ENCODE measurements around the gene LRRC8B. TPM values are rescaled to one million over a fixed set of nuclear protein-coding genes. Genes with fewer than 3 reads are reported as not detected.

The LRRC8B gene
- polyA plus RNA-seq, 1 of the 3 experiments (the other 2 are of a cell fraction) = 3.7 TPM

DNA sequence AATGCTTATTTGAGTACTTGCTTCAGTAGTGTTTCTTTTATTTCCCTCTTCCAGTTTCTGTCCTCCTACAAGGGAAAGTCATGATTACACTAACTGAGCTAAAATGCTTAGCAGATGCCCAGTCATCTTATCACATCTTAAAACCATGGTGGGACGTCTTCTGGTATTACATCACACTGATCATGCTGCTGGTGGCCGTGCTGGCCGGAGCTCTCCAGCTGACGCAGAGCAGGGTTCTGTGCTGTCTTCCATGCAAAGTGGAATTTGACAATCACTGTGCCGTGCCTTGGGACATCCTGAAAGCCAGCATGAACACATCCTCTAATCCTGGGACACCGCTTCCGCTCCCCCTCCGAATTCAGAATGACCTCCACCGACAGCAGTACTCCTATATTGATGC, 57.9 kb downstream of the LRRC8B start:
- H3K4me1 ChIP-seq (ENCODE audit: control insufficient read depth in 1 of 2, insufficient read depth in 2 of 2, low read depth in 1 of 2, low read length in 1 of 2) = peaks cover 0 to 3% of the 10 kb centered on the region in 2 experiments; a peak in 3 of 4 replicates
- WGBS (ENCODE audit: low lambda C conversion rate) = 98% methylated on average over 8 of the region's 9 CpGs
- H3K9ac ChIP-seq = no peak overlapping the region
- no peaks in the 10 kb centered on the region for H3F3A ChIP-seq (replicated peaks; ENCODE audit: insufficient read depth)
- H3K4me2 ChIP-seq = no peak overlapping the region
- H3K27ac ChIP-seq (ENCODE audit: low read depth in 2 of 2, low read length in 1 of 2) = no peak overlapping the region
- peaks cover 0 to 39% of the 10 kb centered on the region in 2 experiments for H3K36me3 ChIP-seq (replicated peaks in 1 of 2; ENCODE audit: control insufficient read depth in 1 of 2, insufficient read depth in 2 of 2, low read length in 1 of 2)
- no peak overlapping the region for H2AFZ ChIP-seq (ENCODE audit: low read depth)
- TF ChIP-seq FOXM1 (IDR thresholded peaks at IDR 0.05; ENCODE audit: low read depth) (no peak), NRF1 (IDR thresholded peaks at IDR 0.05; ENCODE audit: low read depth, low read length) (no peak), RAD21 (IDR thresholded peaks at IDR 0.05; ENCODE audit: low read length) (no peak), EP300 (IDR thresholded peaks at IDR 0.05; ENCODE audit: borderline replicate concordance in 1 of 2, low read depth in 1 of 2, low read length in 1 of 2) (no peak), MEF2A (IDR thresholded peaks at IDR 0.05; ENCODE audit: borderline replicate concordance, low read depth) (no peak), RFX5 (IDR thresholded peaks at IDR 0.05; ENCODE audit: low read length) (no peak), USF1 (IDR thresholded peaks at IDR 0.05; ENCODE audit: borderline replicate concordance, low read depth) (no peak), FOSL2 (IDR thresholded peaks at IDR 0.05; ENCODE audit: borderline replicate concordance, low read depth) (no peak), REST (IDR thresholded peaks at IDR 0.05; ENCODE audit: low read depth, low read length) (no peak), CHD2 (IDR thresholded peaks at IDR 0.05; ENCODE audit: low read length, partially characterized antibody) (no peak), EZH2phosphoT487 (IDR thresholded peaks at IDR 0.05; ENCODE audit: borderline replicate concordance, low read depth) (no peak), NFIC (IDR thresholded peaks at IDR 0.05; ENCODE audit: borderline replicate concordance) (no peak), TAF1 (IDR thresholded peaks at IDR 0.05; ENCODE audit: borderline replicate concordance, low read depth, low read length) (no peak), SMC3 (IDR thresholded peaks at IDR 0.05; ENCODE audit: low read depth, low read length) (no peak), YY1 (IDR thresholded peaks at IDR 0.05; ENCODE audit: low read depth) (no peak)
- H3K27me3 ChIP-seq (ENCODE audit: insufficient read depth) = no peaks in the 10 kb centered on the region
- CTCF ChIA-PET = interaction anchor here (1.2 to 3.5 kb wide), 2 partner anchors 17 to 180 kb away, joined by 5 to 21 read pairs; no protein-coding TSS in a partner anchor
- POLR2A ChIA-PET = no interaction called here
- no peaks in the 10 kb centered on the region for H4K20me1 ChIP-seq (ENCODE audit: insufficient read depth)
- no peak overlapping the region for H3K4me3 ChIP-seq (ENCODE audit: low read depth in 2 of 2, low read length in 1 of 2)
- H3K79me2 ChIP-seq (ENCODE audit: insufficient read depth) = no peaks in the 10 kb centered on the region
- DNase-seq = no peak
- H3K9me3 ChIP-seq = no peaks in the 10 kb centered on the region
- no peaks in the 10 kb centered on the region for H3K9me2 ChIP-seq
